GM21825 (cell line): ENCODE measurements around the gene XPO6.

Experiments used
- ATAC-seq: cut with Tn5 transposase; IDR thresholded peaks from one replicate; pipeline ENCODE4 v1.9.1; 2021; ENCODE audit warnings: mild to moderate bottlenecking, moderate library complexity; ENCODE audit not compliant: unreplicated experiment

Gene XPO6

GRCh38 chr16:28183930-28184329 is 27.8 kb downstream of the XPO6 start:
- no peak for ATAC-seq

- no peak for ATAC-seq
Observed at GRCh38 chr16:28183484-28183883, 28.3 kb downstream of the XPO6 start.

- no peak for ATAC-seq
Observed at GRCh38 chr16:28182801-28183200, 29.0 kb downstream of the XPO6 start.

GRCh38 chr16:28182183-28182582 is 29.6 kb downstream of the XPO6 start:
- no peak for ATAC-seq

GRCh38 chr16:28181515-28181914 is 30.2 kb downstream of the XPO6 start:
- no peak for ATAC-seq

- no peak for ATAC-seq
Observed at GRCh38 chr16:28180655-28181460, 30.9 kb downstream of the XPO6 start.

- no peak for ATAC-seq
Observed at GRCh38 chr16:28179354-28179753, 32.4 kb downstream of the XPO6 start.

GRCh38 chr16:28175715-28176114 is 36.0 kb downstream of the XPO6 start:
- ATAC-seq, result no peak

- no peak for ATAC-seq
Observed at GRCh38 chr16:28172336-28172735, 39.4 kb downstream of the XPO6 start.

- no peak for ATAC-seq
Observed at GRCh38 chr16:28171816-28172215, 39.9 kb downstream of the XPO6 start.

GRCh38 chr16:28168991-28169554 is 42.7 kb downstream of the XPO6 start:
- no peak for ATAC-seq

- no peak for ATAC-seq
Observed at GRCh38 chr16:28167730-28168129, 44.0 kb downstream of the XPO6 start.

- ATAC-seq, result no peak
Observed at GRCh38 chr16:28167221-28167620, 44.5 kb downstream of the XPO6 start.

- no peak for ATAC-seq
Observed at GRCh38 chr16:28166394-28167208, 45.2 kb downstream of the XPO6 start.

GRCh38 chr16:28165598-28165997 is 46.2 kb downstream of the XPO6 start:
- ATAC-seq, result no peak

GRCh38 chr16:28164140-28164539 is 47.6 kb downstream of the XPO6 start:
- ATAC-seq, result no peak

GRCh38 chr16:28163699-28164098 is 48.1 kb downstream of the XPO6 start:
- ATAC-seq, result no peak

- ATAC-seq, result no peak
Observed at GRCh38 chr16:28162326-28162877, 49.4 kb downstream of the XPO6 start.

- no peak for ATAC-seq
Observed at GRCh38 chr16:28161626-28162025, 50.1 kb downstream of the XPO6 start.

GRCh38 chr16:28158136-28158535 is 53.6 kb downstream of the XPO6 start:
- ATAC-seq, result no peak

GRCh38 chr16:28156056-28156680 is 55.6 kb downstream of the XPO6 start:
- no peak for ATAC-seq
